HL-60 (cell line): ENCODE data around the gene CCDC159.
A peak's percentile ranks its signal among the peaks of the same experiment; 100 is the strongest.

Experiments used
- GABPA ChIP-seq: IDR thresholded peaks from 2 replicates; pipeline ENCODE4 v1.6.1; 2012; ENCODE audit warnings: low read depth
- POLR2AphosphoS5 ChIP-seq: IDR thresholded peaks from 2 replicates; pipeline ENCODE4 v1.6.1; 2012; ENCODE audit warnings: low read depth
- REST ChIP-seq: IDR thresholded peaks from 2 replicates; pipeline ENCODE4 v1.6.1; 2012; ENCODE audit warnings: low read depth; ENCODE audit not compliant: insufficient replicate concordance
- TF ChIP-seq, protein P1 (sequence below): IDR thresholded peaks from one replicate; pipeline ENCODE4 v1.5.1; 2011; ENCODE audit warnings: low read length, control low read depth, inconsistent platforms; ENCODE audit not compliant: insufficient read depth

DNA sequence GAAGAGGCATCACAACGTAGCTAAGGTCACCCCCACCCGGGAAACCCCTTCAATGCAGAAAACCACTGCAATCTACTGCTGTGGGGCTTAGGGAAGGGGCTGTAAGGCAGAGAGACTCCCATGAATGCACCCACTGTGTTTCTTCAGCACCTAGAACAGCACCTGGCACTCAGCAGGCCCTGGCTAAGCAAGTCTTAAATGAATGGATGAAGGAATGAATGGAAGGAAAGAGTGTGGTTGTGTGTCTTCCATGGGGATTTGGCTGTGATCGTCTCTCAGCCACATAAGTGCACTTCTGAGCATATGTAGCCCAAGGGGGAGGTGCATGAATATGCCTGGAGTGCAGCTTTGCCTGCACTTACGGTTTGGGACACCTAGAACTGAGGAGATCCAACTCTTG is 2.9 kb downstream of the CCDC159 start:
- no peak for TF ChIP-seq GABPA
- TF ChIP-seq, protein P1, sequence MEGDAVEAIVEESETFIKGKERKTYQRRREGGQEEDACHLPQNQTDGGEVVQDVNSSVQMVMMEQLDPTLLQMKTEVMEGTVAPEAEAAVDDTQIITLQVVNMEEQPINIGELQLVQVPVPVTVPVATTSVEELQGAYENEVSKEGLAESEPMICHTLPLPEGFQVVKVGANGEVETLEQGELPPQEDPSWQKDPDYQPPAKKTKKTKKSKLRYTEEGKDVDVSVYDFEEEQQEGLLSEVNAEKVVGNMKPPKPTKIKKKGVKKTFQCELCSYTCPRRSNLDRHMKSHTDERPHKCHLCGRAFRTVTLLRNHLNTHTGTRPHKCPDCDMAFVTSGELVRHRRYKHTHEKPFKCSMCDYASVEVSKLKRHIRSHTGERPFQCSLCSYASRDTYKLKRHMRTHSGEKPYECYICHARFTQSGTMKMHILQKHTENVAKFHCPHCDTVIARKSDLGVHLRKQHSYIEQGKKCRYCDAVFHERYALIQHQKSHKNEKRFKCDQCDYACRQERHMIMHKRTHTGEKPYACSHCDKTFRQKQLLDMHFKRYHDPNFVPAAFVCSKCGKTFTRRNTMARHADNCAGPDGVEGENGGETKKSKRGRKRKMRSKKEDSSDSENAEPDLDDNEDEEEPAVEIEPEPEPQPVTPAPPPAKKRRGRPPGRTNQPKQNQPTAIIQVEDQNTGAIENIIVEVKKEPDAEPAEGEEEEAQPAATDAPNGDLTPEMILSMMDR, result no peak
- TF ChIP-seq REST, result peak; percentile 59
- TF ChIP-seq POLR2AphosphoS5, result no peak
